GM19099 (cell line): Measurements from ENCODE around the gene OR2T2.
"Not testable (repeated sequence)": the region's sequence is repeated elsewhere in the genome, so short reads cannot be mapped to it uniquely, and the experiment has no call there.

Experiments used
- POLR2A ChIP-seq: IDR thresholded peaks from 3 replicates; pipeline ENCODE4 v1.6.1; 2011; ENCODE audit warnings: low read depth; ENCODE audit not compliant: insufficient read length; ENCODE audit errors: extremely low read depth

Gene OR2T2

GRCh38 chr1:248445399-248445798, at the start of gene OR2T2:
Gene OR2T2 (plus strand): TSS chr1:248445637. CDS start chr1:248452798, 7,161 bp downstream.
- not testable (repeated sequence) for TF ChIP-seq POLR2A

- no peak for TF ChIP-seq POLR2A
Observed at GRCh38 chr1:248402748-248403147, 42.7 kb upstream of the OR2T2 start, which contains the start of gene OR2T1. Gene OR2T1 (plus strand): TSS chr1:248403048. CDS start chr1:248406148, 3,100 bp downstream.

DNA sequence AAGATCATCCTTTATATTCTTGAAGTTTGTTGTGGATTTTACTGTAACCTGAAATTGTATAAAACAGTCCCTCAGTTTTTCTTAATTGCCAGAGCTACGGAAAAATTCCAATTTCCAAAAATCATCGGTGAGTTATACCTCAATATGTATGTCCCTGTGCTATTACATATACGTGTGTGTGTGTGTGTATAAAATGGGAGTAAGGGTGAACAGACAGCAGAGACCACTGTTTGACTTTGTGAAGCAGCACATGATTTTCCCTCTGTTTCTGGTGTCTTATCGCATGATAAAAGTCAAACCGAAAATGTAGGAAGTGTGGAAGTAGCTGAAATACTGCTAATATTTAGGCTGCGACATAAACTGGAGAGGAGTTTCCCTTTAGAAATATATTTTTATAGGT, 41.4 kb upstream of the OR2T2 start:
- TF ChIP-seq POLR2A: no peak

- no peak for TF ChIP-seq POLR2A
Observed at GRCh38 chr1:248406721-248407692, 38.4 kb upstream of the OR2T2 start.

DNA sequence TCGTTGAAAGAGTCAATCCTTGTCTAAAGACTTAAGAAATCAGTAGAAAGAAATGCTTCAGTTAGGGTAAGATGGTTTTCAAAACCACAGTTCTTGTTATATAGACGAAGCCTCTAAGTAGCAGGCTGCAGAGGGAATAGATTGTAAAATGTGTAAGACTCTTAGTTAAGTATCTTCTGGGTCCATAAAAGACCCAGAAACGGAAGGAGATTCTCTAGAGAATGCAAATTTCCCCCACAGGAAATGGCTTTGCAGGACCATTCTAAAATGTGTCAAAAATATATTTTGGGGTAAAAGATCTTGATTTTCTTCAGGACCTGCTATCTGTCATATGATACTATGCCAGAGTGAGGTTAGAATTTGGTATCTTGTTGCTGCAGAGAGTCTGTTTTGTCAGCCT, 29.2 kb upstream of the OR2T2 start:
- TF ChIP-seq POLR2A: no peak

DNA sequence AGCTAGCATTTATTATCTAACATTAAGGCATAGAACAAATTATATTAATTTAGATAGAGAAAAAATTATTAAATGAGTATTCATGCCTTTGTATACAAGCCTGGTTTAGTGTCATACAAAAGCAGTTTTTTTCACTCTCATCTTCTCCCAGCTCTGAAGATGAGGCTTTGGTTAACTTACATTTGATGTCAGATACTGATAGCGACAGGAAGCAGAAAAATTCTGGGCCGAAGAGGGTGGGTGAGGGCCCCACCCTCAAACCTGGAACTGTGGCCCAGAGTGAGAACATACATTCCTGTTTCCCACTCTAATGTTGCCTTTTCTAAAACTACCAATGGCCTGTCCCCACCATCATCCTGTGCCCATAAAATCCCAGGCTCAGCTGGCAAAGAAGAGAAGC, 27.6 kb upstream of the OR2T2 start:
- no peak for TF ChIP-seq POLR2A

DNA sequence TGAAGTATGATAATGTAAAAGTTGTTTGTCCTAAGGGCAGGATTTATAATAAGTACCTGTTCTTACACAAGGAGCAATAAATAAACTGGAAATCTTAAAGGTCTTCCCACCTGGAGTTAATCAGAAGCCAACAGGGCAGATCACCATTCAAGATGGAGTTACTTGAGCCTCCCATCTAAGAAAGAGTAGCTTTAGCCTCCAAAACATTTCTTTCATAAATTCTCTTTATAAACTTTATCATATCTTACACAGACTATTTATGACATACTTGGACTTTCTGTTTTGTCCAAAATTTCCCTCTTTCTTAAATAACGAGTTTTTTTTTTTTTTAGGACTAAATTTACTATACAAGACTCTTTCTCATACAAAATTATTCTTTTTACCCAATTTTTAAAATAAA, 24.1 kb upstream of the OR2T2 start:
- TF ChIP-seq POLR2A: no peak

- no peak for TF ChIP-seq POLR2A
Observed at GRCh38 chr1:248471154-248471553, 25.7 kb downstream of the OR2T2 start.

- TF ChIP-seq POLR2A: not testable (repeated sequence)
Observed at GRCh38 chr1:248473051-248473450, 27.6 kb downstream of the OR2T2 start, which contains the start of gene OR2T3. Gene OR2T3 (plus strand): TSS chr1:248473351. CDS start chr1:248473351, 0 bp downstream.

DNA sequence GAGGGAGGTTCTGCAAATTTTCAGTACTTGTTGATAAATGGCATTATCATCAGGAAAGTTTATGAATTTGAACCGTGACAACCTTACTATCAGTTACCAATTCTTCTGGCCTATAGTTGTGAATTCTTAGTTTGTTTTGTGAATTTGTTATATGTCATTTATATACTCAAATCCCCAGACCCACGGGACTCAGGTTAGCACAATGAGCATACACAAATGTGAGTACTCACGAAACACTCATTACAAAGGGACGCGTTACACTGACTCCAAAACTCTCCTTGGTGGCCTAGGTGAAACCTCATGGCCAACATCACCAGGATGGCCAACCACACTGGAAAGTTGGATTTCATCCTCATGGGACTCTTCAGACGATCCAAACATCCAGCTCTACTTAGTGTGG, 42.9 kb downstream of the OR2T2 start, which contains the start of gene OR2T5:
OR2T5 (plus strand) TSS at position 301 of the 400 bp plus-strand sequence; CDS start at position 301, 0 bp downstream.
- not testable (repeated sequence) for TF ChIP-seq POLR2A
